ENCODE measurements around the gene PCTP.

The PCTP gene

DNA sequence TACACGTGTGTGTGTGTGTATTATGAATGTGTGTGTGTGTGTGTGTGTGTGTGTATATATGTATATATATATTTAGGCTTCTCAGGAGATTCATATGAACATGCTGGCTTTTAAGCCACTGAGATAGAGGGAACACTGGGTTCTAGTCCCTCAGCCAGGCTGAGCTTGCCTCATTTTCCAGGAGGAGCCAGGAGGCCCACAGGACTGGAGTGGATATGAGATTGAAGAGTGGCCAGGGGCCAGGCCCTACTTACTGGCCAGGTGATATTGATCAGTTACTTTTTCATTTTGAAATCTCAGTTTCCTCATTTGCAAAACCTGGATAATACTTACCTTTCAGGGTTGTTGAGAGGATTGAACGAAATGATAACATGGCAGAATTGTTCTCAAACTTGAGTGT lies 5.8 kb downstream of the PCTP start:
- peaks cover 2 to 7% of the 10 kb centered on the region in 2 donors for H3K4me1 Mint-ChIP-seq
- peaks cover 0 to 4% of the 10 kb centered on the region in 2 donors for H3K36me3 Mint-ChIP-seq
- ATAC-seq (replicated peaks): no peak
- no peak overlapping the region for H3K4me3 Mint-ChIP-seq
- no peak overlapping the region for H3K27ac Mint-ChIP-seq
- no peaks in the 10 kb centered on the region for H3K27me3 Mint-ChIP-seq
- DNase-seq: no peak
- H3K9me3 Mint-ChIP-seq: no peaks in the 10 kb centered on the region

DNA sequence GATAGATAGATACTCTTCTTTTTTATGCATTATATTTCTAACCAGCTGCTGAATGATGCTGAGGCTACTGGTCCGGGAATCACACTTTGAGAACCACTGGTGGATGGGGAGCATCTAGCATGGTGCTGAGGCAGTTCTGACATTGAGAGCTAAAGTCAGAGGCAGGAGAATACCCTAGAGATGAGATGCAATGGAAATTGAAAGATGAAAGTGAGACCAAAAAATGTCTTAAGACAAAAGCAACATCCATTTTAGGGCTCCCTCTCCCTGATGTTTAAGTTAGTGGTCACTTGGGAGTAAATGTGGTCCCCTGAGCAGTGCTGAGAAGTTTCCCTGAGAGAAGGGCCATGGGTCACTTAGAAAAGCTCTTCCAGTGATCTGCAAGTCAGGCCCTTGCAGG lies 6.8 kb downstream of the PCTP start:
- peaks cover 0 to 5% of the 10 kb centered on the region in 2 donors for H3K4me1 Mint-ChIP-seq
- no peak overlapping the region for H3K4me3 Mint-ChIP-seq
- peaks cover 0 to 4% of the 10 kb centered on the region in 2 donors for H3K36me3 Mint-ChIP-seq
- H3K27ac Mint-ChIP-seq: no peak overlapping the region
- H3K27me3 Mint-ChIP-seq: no peaks in the 10 kb centered on the region
- H3K9me3 Mint-ChIP-seq: no peaks in the 10 kb centered on the region
- no peak for DNase-seq
- no peak for ATAC-seq (replicated peaks)

DNA sequence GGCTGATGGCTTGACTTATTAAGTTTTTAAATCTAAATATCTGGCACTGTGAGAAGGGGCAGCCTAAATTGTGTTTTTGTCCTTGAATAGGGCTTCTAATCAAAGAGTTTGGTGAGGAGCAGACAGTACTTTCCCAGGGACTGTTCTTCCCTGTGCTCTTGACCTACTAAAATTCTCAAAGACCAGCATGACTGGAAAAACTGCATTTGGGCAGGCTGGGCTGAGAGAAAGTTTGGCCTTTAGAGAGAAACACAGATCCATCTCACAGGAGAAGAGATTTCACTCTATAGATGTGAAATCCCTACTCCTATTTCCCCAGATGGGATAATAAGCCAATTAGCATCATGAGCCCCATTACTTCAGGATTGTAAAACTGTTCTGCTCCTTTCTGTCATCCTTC lies 7.3 kb downstream of the PCTP start:
- Mint-ChIP-seq H3K27me3 (no peaks in the 10 kb centered on the region), H3K27ac (no peak overlapping the region), H3K9me3 (no peaks in the 10 kb centered on the region), H3K4me1 (peaks cover 0 to 3% of the 10 kb centered on the region in 2 donors), H3K36me3 (peaks cover 0 to 4% of the 10 kb centered on the region in 2 donors), H3K4me3 (no peak overlapping the region)
- ATAC-seq (replicated peaks): no peak
- no peak for DNase-seq

DNA sequence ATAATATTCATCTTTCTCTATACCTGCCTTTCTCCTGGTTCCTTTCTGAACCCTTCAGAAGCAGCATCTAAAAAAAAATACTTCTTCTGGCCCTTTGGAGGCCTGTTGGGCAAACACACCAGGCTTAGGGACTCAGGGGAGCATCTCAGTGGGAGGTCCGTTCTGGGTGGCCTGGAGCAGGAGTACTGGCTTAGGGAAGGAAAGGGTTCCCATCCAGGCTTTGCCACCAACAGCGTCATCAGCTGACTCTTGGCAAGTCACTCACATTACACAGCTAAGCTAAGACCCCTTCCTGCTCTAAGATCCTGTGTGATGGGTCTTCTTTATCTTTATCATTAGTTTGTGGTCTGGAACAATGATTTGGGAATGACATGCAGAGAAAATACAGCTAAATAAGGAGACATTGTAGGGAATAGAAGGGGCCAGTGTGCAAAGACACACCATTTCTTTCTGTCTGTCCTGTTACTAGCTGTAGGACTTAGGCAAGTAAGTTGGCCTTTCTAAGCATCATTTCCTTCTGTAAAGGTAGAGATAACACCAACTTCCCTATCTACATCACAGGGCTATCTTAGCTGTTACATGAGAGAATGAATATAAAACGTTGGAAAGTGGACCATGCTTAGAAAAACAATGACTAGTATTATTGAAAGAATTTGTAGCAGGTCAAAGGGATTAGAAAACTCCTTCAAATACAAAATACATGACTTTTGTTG lies 9.9 kb downstream of the PCTP start:
- peaks cover 7 to 8% of the 10 kb centered on the region in 2 donors for H3K4me1 Mint-ChIP-seq
- no peak overlapping the region for H3K27ac Mint-ChIP-seq
- H3K36me3 Mint-ChIP-seq: no peaks in the 10 kb centered on the region
- ATAC-seq (replicated peaks) (no peak), DNase-seq (no peak)
- H3K27me3 Mint-ChIP-seq: no peaks in the 10 kb centered on the region
- no peak overlapping the region for H3K4me3 Mint-ChIP-seq
- no peaks in the 10 kb centered on the region for H3K9me3 Mint-ChIP-seq

DNA sequence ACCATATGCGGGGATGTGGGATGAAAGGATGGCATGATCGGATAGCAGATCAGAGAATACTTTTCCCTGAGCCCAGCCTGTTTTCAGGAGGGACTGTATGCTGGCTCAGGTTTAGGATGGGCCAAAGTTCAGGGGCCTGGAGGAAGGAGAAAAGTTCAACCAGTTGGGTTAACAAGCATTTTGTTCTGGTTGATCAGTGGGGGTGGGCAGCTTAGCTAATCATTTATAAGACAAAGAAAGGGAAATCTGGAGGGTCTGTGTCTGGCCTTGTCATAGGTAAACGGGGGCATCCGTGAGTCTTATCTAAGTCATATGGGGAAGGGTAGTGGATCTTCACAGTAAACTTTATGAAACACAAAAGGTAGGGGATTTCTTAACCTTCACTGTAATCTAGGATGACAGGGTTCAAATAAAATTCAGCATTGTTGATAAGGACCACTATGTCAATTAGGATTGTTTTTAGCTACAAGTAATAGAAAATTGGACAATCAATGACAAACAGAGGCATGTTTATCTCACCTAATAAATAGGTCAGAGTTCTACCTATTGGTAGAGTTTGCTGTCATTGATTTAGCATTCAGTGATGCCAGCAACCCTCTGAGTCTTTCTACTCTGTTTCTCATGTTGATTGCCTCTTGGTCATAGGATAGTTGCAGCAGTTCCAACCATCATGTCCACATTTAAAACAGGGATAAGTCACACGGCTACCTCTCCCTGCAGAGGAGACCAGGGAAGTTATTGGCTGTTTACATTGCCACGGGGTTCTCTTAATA lies 11.4 kb downstream of the PCTP start:
- no peak for ATAC-seq (replicated peaks)
- Mint-ChIP-seq H3K27me3 (no peaks in the 10 kb centered on the region), H3K27ac (no peak overlapping the region), H3K4me3 (no peak overlapping the region), H3K9me3 (no peaks in the 10 kb centered on the region), H3K4me1 (peaks cover 7 to 8% of the 10 kb centered on the region in 2 donors), H3K36me3 (peaks cover 0 to 2% of the 10 kb centered on the region in 2 donors)
- no peak for DNase-seq

DNA sequence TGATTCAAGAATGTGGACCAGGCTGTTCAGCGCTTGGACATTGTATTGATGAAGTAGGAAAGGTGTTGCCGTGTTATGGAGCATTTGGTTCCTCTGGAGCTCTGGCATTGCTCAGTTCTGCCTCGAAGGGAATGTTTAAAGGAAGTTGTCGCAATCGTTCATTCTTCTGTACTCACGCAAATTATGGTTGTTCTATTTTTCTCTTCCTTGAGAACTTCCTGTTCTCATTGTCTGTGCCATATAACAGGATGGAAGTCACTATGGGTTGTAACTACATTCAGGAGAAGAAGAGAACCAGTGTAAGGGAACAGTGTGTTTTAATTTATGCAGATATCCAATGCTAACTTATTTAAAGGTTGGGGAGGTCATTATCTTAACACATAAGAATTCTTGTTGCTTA lies 13.0 kb downstream of the PCTP start:
- Mint-ChIP-seq H3K36me3 (peaks cover 2 to 4% of the 10 kb centered on the region in 2 donors), H3K4me1 (peaks cover 4 to 8% of the 10 kb centered on the region in 2 donors), H3K27ac (no peak overlapping the region), H3K27me3 (no peaks in the 10 kb centered on the region), H3K4me3 (no peak overlapping the region), H3K9me3 (no peaks in the 10 kb centered on the region)
- no peak for DNase-seq
- no peak for ATAC-seq (replicated peaks)

DNA sequence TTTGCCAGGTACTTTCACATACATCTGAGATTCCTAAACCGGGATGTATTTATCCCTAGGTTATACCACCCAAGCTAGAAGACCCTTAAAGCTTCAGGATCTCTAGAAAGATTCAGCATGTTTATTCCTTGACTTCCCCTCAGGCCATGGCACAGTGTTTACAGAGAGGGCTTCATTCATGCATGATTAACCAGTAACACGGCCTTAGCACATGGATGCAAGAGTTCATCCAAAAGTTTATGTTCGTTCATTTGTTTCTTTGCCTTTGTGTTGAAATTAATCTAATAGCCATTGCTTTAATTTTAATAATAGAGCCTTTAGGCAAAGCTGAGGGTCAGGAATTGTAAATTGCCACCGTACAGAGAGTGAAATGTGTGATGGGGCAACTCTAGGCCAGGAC lies 13.8 kb downstream of the PCTP start:
- no peak for DNase-seq
- Mint-ChIP-seq H3K4me3 (no peak overlapping the region), H3K27me3 (no peaks in the 10 kb centered on the region), H3K27ac (no peak overlapping the region), H3K4me1 (peaks cover 4 to 8% of the 10 kb centered on the region in 2 donors), H3K9me3 (no peaks in the 10 kb centered on the region), H3K36me3 (peaks cover 2 to 4% of the 10 kb centered on the region in 2 donors)
- no peak for ATAC-seq (replicated peaks)

DNA sequence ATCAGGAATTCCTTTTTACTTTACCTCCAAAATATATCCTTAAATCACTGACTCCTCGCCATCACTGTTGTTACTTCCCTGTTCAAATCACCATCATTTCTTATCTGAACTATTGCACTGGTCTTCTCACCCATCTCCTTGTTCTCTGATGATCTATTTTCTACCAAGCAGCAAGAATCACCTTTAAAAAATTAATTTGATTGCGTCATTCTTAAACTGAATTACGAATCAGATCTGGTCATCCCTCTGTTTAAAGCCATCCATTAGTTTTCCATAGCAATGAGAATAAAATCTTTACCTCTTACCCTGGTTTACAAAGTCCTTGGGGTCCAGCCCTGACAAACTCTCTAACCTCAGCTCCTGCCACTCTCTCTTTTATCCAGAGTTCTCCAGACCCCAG lies 14.6 kb downstream of the PCTP start:
- ATAC-seq (replicated peaks): no peak
- H3K4me1 Mint-ChIP-seq: peaks cover 4 to 8% of the 10 kb centered on the region in 2 donors

DNA sequence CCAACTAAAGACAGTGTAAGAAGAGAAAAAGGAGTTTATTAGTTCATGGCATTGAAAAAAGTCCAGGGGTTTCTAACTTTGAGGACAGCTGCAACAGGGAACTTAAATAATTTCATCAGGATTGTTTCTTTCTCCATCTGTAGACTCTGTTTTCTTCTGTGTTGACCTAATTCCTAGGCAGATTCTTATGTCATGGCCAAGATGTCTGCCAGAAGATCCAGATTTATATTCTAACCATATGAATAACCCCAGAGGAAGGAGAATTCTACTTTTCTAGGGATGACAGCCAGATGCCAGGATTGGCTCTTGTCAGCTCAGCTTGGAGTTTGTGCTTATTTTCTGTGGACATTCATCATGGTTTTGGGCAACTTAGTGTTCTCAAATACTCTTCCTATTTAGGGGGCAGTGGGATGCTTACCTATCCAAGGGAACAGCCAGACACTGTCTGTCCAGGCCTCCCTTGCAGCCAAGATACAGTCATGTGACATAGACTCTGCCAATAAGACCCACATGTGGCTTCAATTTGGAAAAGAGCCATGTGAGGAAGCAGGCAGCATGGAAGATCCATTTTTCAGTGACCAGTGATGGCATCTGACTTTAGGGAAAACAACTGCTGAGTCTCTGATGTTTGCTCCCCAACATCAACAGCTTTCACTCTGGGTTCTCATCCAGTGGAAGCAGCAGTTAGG lies 18.2 kb downstream of the PCTP start:
- ATAC-seq (replicated peaks) (no peak), DNase-seq (no peak)
- Mint-ChIP-seq H3K27ac (no peak overlapping the region), H3K36me3 (peaks cover 10 to 24% of the 10 kb centered on the region in 2 donors), H3K4me1 (peaks cover 0 to 2% of the 10 kb centered on the region in 2 donors), H3K4me3 (no peak overlapping the region), H3K27me3 (no peaks in the 10 kb centered on the region), H3K9me3 (no peaks in the 10 kb centered on the region)

More for the DNA sequence above, 14.6 kb downstream of the PCTP start:
- DNase-seq: no peak
- Mint-ChIP-seq H3K9me3 (no peaks in the 10 kb centered on the region), H3K27me3 (no peaks in the 10 kb centered on the region), H3K36me3 (peaks cover 2 to 4% of the 10 kb centered on the region in 2 donors), H3K27ac (no peak overlapping the region), H3K4me3 (no peak overlapping the region)

DNA sequence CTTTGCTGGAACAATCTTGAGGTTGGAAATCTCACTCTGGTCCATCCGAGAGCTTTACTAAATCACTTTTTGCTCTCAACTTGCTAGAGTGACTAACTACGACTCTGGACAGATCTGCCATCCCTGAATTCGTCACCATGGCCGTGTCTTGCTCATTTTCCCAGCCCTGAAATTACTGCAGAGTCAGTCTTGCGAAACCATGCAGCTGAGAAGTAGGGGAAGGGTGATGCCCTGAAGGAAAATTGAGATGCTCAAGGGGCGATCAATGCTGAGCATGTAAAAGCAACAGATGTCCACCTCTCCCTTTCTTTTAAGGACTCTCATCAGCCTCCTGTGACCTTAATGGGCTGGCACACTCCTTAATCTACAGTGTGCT lies 18.8 kb downstream of the PCTP start:
- Mint-ChIP-seq H3K36me3 (peaks cover 12 to 26% of the 10 kb centered on the region in 2 donors), H3K4me1 (no peaks in the 10 kb centered on the region), H3K27me3 (no peaks in the 10 kb centered on the region), H3K4me3 (no peak overlapping the region), H3K9me3 (no peaks in the 10 kb centered on the region), H3K27ac (no peak overlapping the region)
- no peak for DNase-seq
- no peak for ATAC-seq (replicated peaks)

DNA sequence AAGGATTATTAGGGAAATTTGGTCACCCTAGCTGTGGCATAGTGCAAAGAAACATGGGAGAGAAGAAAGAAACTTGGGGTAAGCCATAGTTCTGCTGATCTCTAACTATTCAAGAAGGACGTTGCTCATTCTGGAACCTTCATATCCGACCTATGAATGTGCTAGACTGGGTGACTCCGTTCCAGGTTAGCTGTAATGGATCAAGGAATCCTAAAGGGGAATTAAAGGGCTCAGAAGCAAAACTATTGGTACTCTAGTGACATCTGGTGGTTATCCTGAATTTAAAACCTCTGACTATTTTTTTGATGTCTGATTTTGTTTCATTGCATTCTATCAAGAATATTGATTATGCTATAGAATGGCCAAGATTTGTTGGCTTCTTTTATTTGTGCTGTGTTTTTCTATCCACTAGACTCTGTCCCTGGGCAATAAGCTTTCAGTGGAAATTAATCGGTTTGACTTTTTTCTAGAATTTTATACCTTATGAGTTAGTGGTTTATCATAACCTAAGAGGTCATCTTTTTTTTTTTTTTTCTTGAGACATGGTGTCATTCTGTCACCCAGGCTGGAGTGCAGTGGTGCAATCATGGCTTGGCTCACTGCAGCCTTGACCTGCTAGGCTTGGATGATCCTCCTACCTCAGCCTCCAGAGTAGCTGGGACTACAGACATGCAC lies 19.5 kb downstream of the PCTP start:
- Mint-ChIP-seq H3K36me3 (peaks cover 12 to 29% of the 10 kb centered on the region in 2 donors), H3K27ac (no peak overlapping the region), H3K4me3 (no peak overlapping the region), H3K4me1 (no peaks in the 10 kb centered on the region), H3K9me3 (no peaks in the 10 kb centered on the region), H3K27me3 (no peaks in the 10 kb centered on the region)
- no peak for DNase-seq
- no peak for ATAC-seq (replicated peaks)

DNA sequence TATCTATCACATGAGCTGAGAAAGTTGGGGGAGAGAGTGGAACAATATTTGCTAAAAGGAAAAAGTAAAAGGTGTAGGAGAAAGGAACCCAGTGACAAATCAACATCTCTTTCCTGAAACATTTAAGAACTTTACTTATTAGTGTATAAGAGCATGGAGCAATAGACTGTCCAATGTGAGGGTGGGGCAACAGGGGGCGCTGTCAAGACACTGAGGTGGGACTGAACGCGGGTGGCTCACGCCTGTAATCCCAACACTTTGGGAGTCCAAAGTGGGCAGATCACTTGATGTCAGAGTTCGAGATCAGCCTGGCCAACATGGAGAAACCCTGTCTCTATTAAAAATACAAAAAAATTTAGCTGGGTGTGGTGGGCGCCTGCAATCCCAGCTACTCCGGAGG lies 21.2 kb downstream of the PCTP start:
- H3K4me1 Mint-ChIP-seq: no peaks in the 10 kb centered on the region
- H3K4me3 Mint-ChIP-seq: no peak overlapping the region
- no peaks in the 10 kb centered on the region for H3K9me3 Mint-ChIP-seq
- DNase-seq (no peak), ATAC-seq (replicated peaks) (no peak)
- no peak overlapping the region for H3K27ac Mint-ChIP-seq
- H3K27me3 Mint-ChIP-seq: no peaks in the 10 kb centered on the region
- peaks cover 20 to 40% of the 10 kb centered on the region in 2 donors for H3K36me3 Mint-ChIP-seq

DNA sequence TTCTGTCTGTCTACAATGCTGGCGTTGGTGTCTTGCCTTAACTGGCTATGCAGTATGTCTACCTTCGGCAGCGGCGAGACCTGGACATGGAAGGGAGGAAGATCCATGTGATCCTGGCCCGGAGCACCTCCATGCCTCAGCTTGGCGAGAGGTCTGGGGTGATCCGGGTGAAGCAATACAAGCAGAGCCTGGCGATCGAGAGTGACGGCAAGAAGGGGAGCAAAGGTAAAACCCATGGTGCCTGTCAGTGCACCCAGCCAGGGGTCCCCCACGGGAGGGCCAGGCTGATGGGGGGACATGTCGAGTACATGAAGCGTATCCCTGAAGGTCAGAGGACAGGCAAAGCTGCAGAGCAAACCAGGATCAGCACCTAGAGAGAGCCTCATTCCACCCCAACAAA lies 22.8 kb downstream of the PCTP start:
- ATAC-seq (replicated peaks) (no peak), DNase-seq (no peak)
- Mint-ChIP-seq H3K27me3 (no peaks in the 10 kb centered on the region), H3K4me1 (no peaks in the 10 kb centered on the region), H3K27ac (no peak overlapping the region), H3K9me3 (no peaks in the 10 kb centered on the region), H3K4me3 (no peak overlapping the region), H3K36me3 (peaks cover 21 to 36% of the 10 kb centered on the region in 2 donors)

DNA sequence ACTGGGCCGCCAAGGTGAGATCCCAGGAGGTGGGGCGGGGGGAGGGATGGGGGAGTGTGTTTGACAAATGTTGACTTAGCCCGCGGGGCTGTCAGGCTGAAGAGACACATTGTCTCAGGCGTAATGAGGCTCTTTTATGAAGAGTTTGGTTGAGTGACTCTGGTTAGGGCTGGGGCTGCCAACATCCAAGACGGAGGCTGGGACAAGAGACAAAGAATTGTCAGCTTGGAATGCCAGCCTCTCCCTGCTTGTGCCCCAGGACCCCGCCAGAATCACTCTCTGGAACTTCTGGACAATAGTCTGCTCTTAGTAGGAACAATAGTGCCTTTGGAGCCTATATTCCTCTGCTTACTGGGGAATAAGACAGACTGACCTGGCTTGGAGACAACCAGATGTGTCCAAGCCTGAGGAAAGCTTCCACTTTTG lies 24.0 kb downstream of the PCTP start:
- ATAC-seq (replicated peaks): no peak
- Mint-ChIP-seq H3K27ac (no peak overlapping the region), H3K9me3 (no peaks in the 10 kb centered on the region)

More for the DNA sequence above, 24.0 kb downstream of the PCTP start:
- Mint-ChIP-seq H3K36me3 (peaks cover 21 to 36% of the 10 kb centered on the region in 2 donors), H3K4me1 (peaks cover 3 to 4% of the 10 kb centered on the region in 2 donors), H3K27me3 (no peaks in the 10 kb centered on the region), H3K4me3 (no peak overlapping the region)
- no peak for DNase-seq

Measured in stimulated activated naive B cell treated with anti-CD40 and anti-IgM and Interleukin-4, amounts not matched to agents 10 μg/mL and 1 μg/mL and 100 μg/mL, for 72 hours (primary cell).